H1 (cell line): Measurements from ENCODE around the gene ACP4. TPM values are rescaled to one million over a fixed set of nuclear protein-coding genes. Genes with fewer than 3 reads are reported as not detected.

Experiments
- RAD21 ChIP-seq, 2 experiments: IDR thresholded peaks in 1 of 2; conservative IDR thresholded peaks in 1 of 2; 2 replicates each; pipeline ENCODE4 v1.6.1; 2011; ENCODE audit warnings: low read depth in 2 of 2, low read length in 2 of 2, improper control_type of control experiment in 1 of 2, inconsistent platforms in 1 of 2, mild to moderate bottlenecking in 1 of 2, moderate library complexity in 1 of 2
- TAF1 ChIP-seq: IDR thresholded peaks from 2 replicates; pipeline ENCODE4 v1.6.1; 2011; ENCODE audit warnings: mild to moderate bottlenecking, low read depth, low read length
- polyA plus RNA-seq, 7 experiments: library from polyadenylated mRNA; depleted of rRNA in 3 of 7; stranded (reverse) in 5 of 7; unstranded in 2 of 7; fragments of >200 nt in 5 of 7; fragments of 200-250 nt in 2 of 7; gene quantifications; 1 replicate in 5 of 7; 2 replicates in 1 of 7; 4 replicates in 1 of 7; pipeline versions ENCODE4 v1.2.1 to v1.2.3, GENCODE V29; 2011 to 2013; ENCODE audit warnings: missing spikeins in 2 of 7, mixed read lengths in 2 of 7
- total RNA-seq: library from RNA; stranded (reverse); fragmentation: NEBNext Ultra II Directional; extraction: Animal tissue kit (Norgen Biotek cat#: 25700); gene quantifications from 2 replicates; pipeline ENCODE4 v1.2.1, GENCODE V29; 2021

The ACP4 gene
- total and polyA plus RNA-seq, 2 of the 8 experiments (the other 6 are each of a cell fraction or from before 2014, with no cell fraction given) = not detected

DNA sequence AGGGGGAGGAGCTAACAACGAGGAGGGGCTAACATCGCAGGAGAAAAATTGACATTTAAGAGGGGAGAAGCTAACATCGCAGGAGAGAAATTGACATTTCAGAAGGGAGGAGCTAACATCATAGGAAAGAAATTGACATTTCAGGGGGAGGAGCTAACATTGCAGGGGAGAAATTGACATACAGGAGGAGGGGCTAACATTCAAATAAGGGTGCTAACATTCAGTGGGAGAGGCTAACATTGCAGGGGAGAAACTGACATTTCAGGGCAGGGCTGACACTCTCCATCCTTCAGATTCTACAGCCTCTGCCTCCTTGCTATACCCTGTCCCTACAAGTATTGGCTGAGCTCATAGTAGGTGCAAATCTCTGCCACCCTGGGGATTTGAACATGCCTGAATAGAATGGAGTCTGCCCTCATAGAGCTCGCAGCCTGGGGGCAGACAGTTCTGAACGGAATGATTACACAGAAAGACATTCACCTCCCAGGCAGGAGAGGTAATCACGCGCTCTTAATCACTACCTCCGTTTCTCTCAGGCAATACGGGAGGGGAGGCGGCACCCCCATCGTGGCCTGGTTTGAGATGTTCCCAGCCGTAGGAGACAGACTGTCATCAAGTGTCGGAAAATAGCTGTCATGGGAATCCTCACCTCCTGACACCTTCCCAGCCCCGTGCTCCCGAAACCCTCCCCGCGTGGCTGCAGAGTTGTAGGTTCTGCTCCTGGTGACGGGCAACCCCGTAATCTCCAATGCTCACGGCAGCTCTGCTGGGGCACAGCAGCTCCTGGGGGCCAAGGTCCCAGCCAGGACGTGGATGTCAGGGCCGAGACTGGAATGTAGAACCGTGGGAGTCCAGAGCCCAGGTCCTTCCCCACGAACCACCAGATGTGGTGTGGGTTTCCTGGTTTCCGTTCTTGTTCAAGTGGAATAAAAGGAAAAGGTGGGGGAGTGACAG, 10.4 kb upstream of the ACP4 start (continued):
- TF ChIP-seq RAD21 (IDR thresholded peaks at IDR 0.05 in 1 of 2, conservative IDR thresholded peaks at IDR 0.05 in 1 of 2; ENCODE audit: low read depth in 2 of 2, low read length in 2 of 2) (no peak), TAF1 (no peak)
- TF ChIP-seq, all 59 proteins: peak for 0
